Stimulated activated naive CD8-positive, alpha-beta T cell treated with anti-CD3 and anti-CD28 coated beads, Interleukin-15, Interleukin-2, amounts not matched to agents 100 ng/mL and 50 ng/mL, for 24 hours (primary cell): ENCODE measurements around the gene CFAP251.
"Not testable (repeated sequence)": the region's sequence is repeated elsewhere in the genome, so short reads cannot be mapped to it uniquely, and the experiment has no call there.

Experiments
- H3K27ac Mint-ChIP-seq: one replicate; pipeline ENCODE4 v1.8.0; 2021; ENCODE audit warnings: mild to moderate bottlenecking, mixed read lengths
- H3K27me3 Mint-ChIP-seq: one replicate; pipeline ENCODE4 v1.8.0; 2021; ENCODE audit warnings: mixed read lengths
- H3K36me3 Mint-ChIP-seq: one replicate; pipeline ENCODE4 v1.8.0; 2021; ENCODE audit warnings: low read depth, mixed read lengths
- H3K4me1 Mint-ChIP-seq: one replicate; pipeline ENCODE4 v1.8.0; 2021; ENCODE audit warnings: low read depth, mixed read lengths
- H3K4me3 Mint-ChIP-seq: one replicate; pipeline ENCODE4 v1.8.0; 2021; ENCODE audit warnings: mild to moderate bottlenecking, mixed read lengths
- H3K9me3 Mint-ChIP-seq: one replicate; pipeline ENCODE4 v1.8.0; 2021; ENCODE audit warnings: mixed read lengths

Gene CFAP251

DNA sequence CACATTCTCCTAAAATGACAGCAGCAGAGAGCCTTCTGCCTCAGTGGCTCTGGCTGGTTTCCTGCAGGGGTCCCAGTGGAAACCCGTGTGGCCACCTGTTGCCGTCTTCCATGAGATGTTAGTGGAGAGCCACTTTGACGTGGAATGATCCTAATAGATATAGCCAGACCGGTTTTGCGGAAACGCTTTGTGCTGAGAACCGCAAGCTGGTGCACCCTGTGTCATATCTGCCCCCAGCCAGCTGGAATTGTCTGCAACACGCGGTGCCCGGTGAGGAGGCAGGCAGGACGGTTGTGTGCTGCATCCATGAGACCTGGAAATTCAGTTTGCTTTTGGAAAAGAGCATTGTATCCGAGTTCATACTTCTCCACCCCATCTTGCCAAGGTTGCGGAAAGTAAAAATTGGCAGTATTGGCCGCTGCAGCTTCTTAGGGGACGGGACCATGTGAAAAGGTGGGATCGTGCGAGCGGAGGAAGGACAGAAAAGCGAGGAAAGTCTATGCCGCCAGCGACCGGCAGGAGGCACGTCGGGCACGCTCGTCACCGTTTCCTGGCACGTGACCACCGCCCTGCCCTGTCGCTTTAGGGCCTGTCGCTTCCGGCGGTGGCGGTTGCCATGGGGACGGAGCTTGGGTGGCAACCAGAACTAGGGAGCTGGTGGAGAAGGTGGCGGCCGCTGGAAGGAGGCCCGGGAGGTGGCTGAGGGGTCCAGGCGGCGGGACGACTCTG, at the start of gene CFAP251:
Gene CFAP251, plus strand, starts transcription at position 643 of the 729 bp plus-strand sequence. CDS start 2,714 bp downstream, outside the sequence.
- Mint-ChIP-seq H3K36me3 (peaks cover 29% of the 10 kb centered on the region), H3K9me3 (no peaks in the 10 kb centered on the region), H3K4me3 (peak within 1 kb of the TSS; percentile 83), H3K27me3 (no peaks in the 10 kb centered on the region), H3K27ac (peak within 1 kb of the TSS; percentile 93), H3K4me1 (peaks cover 15% of the 10 kb centered on the region)

GRCh38 chr12:121869229-121869628, 49.2 kb upstream of the CFAP251 start:
- H3K9me3 Mint-ChIP-seq, H3K36me3 Mint-ChIP-seq, H3K27me3 Mint-ChIP-seq, H3K4me1 Mint-ChIP-seq, H3K4me3 Mint-ChIP-seq, H3K27ac Mint-ChIP-seq: not testable (repeated sequence)

DNA sequence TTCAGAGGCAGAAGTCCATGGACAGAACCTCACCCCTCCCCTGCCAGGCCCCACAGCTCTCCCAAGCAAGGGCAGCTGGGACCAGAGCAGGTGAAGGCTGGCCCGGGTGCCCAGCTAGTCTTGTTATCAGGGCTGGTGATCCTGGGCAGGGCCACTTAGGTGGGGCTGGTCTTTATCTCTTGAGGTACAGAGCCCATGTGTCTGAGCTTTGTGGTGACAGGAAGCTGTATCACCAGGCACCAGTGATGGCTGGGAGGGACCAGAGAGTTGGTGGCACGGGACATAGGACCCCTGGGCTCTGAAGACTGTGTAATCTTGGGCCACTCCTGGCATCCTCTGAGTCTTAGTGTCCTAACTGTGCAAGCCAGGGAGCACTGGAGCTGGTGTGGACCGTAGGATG, 46.9 kb upstream of the CFAP251 start:
- no peaks in the 10 kb centered on the region for H3K27me3 Mint-ChIP-seq
- no peak overlapping the region for H3K4me3 Mint-ChIP-seq
- H3K4me1 Mint-ChIP-seq: peaks cover 7% of the 10 kb centered on the region
- H3K9me3 Mint-ChIP-seq: no peaks in the 10 kb centered on the region
- no peak overlapping the region for H3K27ac Mint-ChIP-seq
- H3K36me3 Mint-ChIP-seq: no peaks in the 10 kb centered on the region

GRCh38 chr12:121872546-121873215, 45.7 kb upstream of the CFAP251 start:
- Mint-ChIP-seq H3K36me3 (no peaks in the 10 kb centered on the region), H3K27me3 (no peaks in the 10 kb centered on the region), H3K4me3 (no peak overlapping the region), H3K27ac (peak overlapping the region; percentile 61), H3K4me1 (peaks cover 7% of the 10 kb centered on the region), H3K9me3 (no peaks in the 10 kb centered on the region)

DNA sequence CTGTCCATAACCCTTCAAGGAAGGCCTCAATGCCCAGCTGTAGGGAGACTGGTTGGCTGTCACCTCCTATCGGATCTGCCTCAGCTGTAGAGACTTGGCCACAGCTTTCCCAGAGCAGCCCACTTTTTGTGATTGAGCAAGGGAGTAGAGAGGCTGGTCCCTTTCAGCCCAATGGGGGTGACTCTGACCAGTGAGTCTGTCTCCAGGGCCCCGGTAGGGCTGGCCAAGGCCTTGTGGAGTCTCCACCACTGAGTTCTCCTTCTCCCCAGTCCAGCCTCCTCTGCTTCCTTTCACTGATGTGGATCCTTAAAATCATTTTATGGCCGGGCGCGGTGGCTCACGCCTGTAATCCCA, 45.2 kb upstream of the CFAP251 start:
- peaks cover 7% of the 10 kb centered on the region for H3K4me1 Mint-ChIP-seq
- H3K27me3 Mint-ChIP-seq: no peaks in the 10 kb centered on the region
- no peaks in the 10 kb centered on the region for H3K9me3 Mint-ChIP-seq
- no peak overlapping the region for H3K4me3 Mint-ChIP-seq
- no peak overlapping the region for H3K27ac Mint-ChIP-seq
- no peaks in the 10 kb centered on the region for H3K36me3 Mint-ChIP-seq

DNA sequence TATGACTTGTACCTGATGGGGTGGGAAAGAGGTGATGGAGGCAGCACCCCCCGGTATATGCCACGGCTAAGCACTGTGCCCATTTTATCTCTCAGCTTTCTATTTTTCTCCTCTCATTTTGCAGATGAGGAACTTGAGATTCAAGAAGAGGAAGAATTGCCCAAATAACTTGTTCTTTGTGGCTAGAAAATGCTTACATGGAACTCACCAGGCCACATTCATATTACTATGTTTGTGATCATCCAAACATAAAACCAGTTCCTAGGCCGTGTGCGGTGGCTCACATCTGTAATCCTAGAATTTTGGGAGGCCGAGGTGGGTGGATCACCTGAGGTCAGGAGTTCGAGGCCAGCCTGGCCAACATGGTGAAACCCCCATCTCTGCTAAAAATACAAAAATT, 44.3 kb upstream of the CFAP251 start:
- peaks cover 7% of the 10 kb centered on the region for H3K4me1 Mint-ChIP-seq
- H3K9me3 Mint-ChIP-seq: no peaks in the 10 kb centered on the region
- no peaks in the 10 kb centered on the region for H3K36me3 Mint-ChIP-seq
- H3K4me3 Mint-ChIP-seq: no peak overlapping the region
- no peak overlapping the region for H3K27ac Mint-ChIP-seq
- H3K27me3 Mint-ChIP-seq: no peaks in the 10 kb centered on the region

GRCh38 chr12:121875582-121875981, 42.8 kb upstream of the CFAP251 start:
- H3K4me3 Mint-ChIP-seq: no peak overlapping the region
- H3K27me3 Mint-ChIP-seq: no peaks in the 10 kb centered on the region
- H3K27ac Mint-ChIP-seq: no peak overlapping the region
- no peaks in the 10 kb centered on the region for H3K36me3 Mint-ChIP-seq
- H3K9me3 Mint-ChIP-seq: no peaks in the 10 kb centered on the region
- peaks cover 7% of the 10 kb centered on the region for H3K4me1 Mint-ChIP-seq

DNA sequence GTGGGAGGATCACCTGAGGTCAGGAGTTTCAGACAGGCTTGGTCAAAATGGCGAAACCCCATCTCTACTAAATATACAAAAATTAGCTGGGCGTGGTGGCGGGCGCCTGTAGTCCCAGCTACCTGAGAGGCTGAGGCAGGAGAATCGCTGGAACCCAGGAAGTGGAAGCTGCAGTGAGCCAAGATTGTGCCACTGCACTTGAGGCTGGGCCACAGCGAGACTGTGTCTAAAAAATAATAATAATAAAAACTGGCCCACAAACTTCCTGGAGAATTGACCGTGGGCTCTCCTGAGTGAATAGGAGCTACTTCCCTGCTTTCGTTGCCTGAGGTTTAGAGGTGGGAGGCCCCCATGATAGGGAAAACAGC, 42.3 kb upstream of the CFAP251 start:
- not testable (repeated sequence) for H3K36me3 Mint-ChIP-seq, H3K27me3 Mint-ChIP-seq, H3K4me3 Mint-ChIP-seq, H3K9me3 Mint-ChIP-seq, H3K27ac Mint-ChIP-seq, H3K4me1 Mint-ChIP-seq

DNA sequence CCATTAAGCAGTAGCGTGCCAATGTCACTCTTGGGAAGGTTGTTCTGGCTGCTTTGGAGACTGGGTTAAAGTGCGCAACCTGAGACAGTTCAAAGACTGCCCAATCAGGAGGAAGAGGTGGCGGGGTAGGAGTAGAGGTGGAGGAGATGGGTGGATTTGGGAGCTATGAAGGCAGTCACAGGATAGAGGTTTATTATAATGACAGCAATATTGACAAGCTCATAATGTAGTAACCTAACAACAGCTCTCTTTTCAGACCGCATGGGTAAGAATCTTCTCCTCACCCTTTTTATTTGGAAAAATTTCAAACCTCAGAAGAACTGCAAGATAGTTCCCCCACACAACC, 35.1 kb upstream of the CFAP251 start:
- Mint-ChIP-seq H3K9me3 (no peaks in the 10 kb centered on the region), H3K27ac (no peak overlapping the region), H3K27me3 (no peaks in the 10 kb centered on the region), H3K4me1 (peaks cover 9% of the 10 kb centered on the region), H3K4me3 (no peak overlapping the region), H3K36me3 (no peaks in the 10 kb centered on the region)

- H3K27me3 Mint-ChIP-seq, H3K27ac Mint-ChIP-seq, H3K36me3 Mint-ChIP-seq, H3K4me3 Mint-ChIP-seq, H3K9me3 Mint-ChIP-seq: not testable (repeated sequence)
- peaks cover 25% of the 10 kb centered on the region for H3K4me1 Mint-ChIP-seq
Observed at GRCh38 chr12:121885129-121885528, 33.3 kb upstream of the CFAP251 start.

- Mint-ChIP-seq H3K36me3 (peaks cover 10% of the 10 kb centered on the region), H3K27ac (peak overlapping the region; percentile 98), H3K9me3 (no peaks in the 10 kb centered on the region), H3K4me3 (peak overlapping the region; percentile 98), H3K27me3 (no peaks in the 10 kb centered on the region), H3K4me1 (peaks cover 43% of the 10 kb centered on the region)
Observed at GRCh38 chr12:121888083-121888477, 30.3 kb upstream of the CFAP251 start.

- peaks cover 13% of the 10 kb centered on the region for H3K36me3 Mint-ChIP-seq
- H3K27me3 Mint-ChIP-seq: no peaks in the 10 kb centered on the region
- H3K4me1 Mint-ChIP-seq: peaks cover 49% of the 10 kb centered on the region
- no peaks in the 10 kb centered on the region for H3K9me3 Mint-ChIP-seq
- peak within 1 kb of the TSS; percentile 98 for H3K4me3 Mint-ChIP-seq
- peak within 1 kb of the TSS; percentile 98 for H3K27ac Mint-ChIP-seq
Observed at GRCh38 chr12:121888478-121889273, 29.7 kb upstream of the CFAP251 start, which contains the start of gene PSMD9. TSS of gene PSMD9 (plus strand) at chr12:121888790. CDS start at chr12:121888857, 67 bp downstream.

DNA sequence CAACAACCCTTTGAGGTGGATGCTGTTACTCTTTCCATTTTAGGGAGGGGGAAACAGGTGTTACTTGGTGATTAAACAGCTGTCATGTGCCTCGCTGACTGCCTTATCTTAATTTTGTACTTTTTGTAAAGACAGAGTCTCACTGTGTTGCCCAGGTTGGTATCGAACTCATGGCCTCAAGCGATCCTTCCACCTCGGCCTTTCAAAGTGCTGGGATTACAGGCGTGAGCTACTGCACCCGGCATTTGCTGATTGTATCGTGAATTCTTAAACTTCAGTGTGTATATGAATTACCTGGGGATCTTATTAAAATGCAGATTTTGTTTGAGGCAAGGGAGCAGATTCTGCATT, 29.1 kb upstream of the CFAP251 start:
- peaks cover 54% of the 10 kb centered on the region for H3K4me1 Mint-ChIP-seq

DNA sequence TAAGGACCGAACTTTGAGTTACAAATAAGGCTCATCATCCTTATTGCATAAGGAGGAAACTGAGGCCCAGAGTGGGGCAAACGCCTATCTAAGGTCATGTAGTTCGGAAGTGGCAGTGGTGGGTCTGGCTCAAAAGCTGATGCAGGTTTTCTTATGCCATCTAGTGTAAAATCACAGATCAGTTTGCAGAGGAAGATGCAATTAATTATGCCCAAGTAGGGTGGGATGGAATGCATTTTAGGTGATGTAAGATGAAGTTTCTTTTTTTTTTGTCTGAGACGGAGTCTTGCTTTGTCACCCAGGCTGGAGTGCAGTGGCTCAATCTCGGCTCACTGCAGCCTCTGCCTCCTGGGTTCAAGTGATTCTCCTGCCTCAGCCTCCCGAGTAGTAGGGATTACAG, 28.7 kb upstream of the CFAP251 start:
- Mint-ChIP-seq H3K36me3 (peaks cover 19% of the 10 kb centered on the region), H3K4me3 (peak overlapping the region; percentile 98), H3K4me1 (peaks cover 58% of the 10 kb centered on the region), H3K27ac (peak overlapping the region; percentile 98)
- not testable (repeated sequence) for H3K9me3 Mint-ChIP-seq, H3K27me3 Mint-ChIP-seq

More for the DNA sequence above, 29.1 kb upstream of the CFAP251 start:
- H3K4me3 Mint-ChIP-seq: peak overlapping the region; percentile 98
- no peaks in the 10 kb centered on the region for H3K9me3 Mint-ChIP-seq
- H3K27me3 Mint-ChIP-seq: no peaks in the 10 kb centered on the region
- peak overlapping the region; percentile 98 for H3K27ac Mint-ChIP-seq
- H3K36me3 Mint-ChIP-seq: peaks cover 19% of the 10 kb centered on the region
